HCT116 (cell line): Measurements from ENCODE around the gene KRT77. TPM values are rescaled to one million over a fixed set of nuclear protein-coding genes. Genes with fewer than 3 reads are reported as not detected.

ENCODE experiments used
- ATAC-seq: fragments of 200-7000 bp; cut with Tn5 transposase; 2 replicates; pipeline ENCODE4 v1.9.1; 2020; ENCODE audit warnings: mild to moderate bottlenecking, moderate library complexity
- BruUV-seq: library from RNA; stranded (reverse); fragments of 400-500 nt; replicated peaks from 2 replicates; lab custom pipeline; 2021; lab: Mats Ljungman, UMichigan
- CTCF ChIA-PET: fragments of 300-600 bp; sonication (Branson Sonifier 250); formaldehyde crosslinking; loops from one replicate; lab custom pipeline; 2021; ENCODE audit warnings: antibody characterized with exemption; lab: Charles Lee
- POLR2A ChIA-PET: fragments of 300-600, 350-600 bp; sonication (Branson Sonifier 250); formaldehyde crosslinking; loops from one replicate; lab custom pipeline; 2021; ENCODE audit warnings: antibody characterized with exemption; lab: Charles Lee
- RAD21 ChIA-PET, 2 experiments: fragments of 300-600 bp; sonication (Branson Sonifier 250); formaldehyde crosslinking; loops; one replicate each; lab custom pipeline; 2023; ENCODE audit warnings: low total read pairs in 2 of 2; ENCODE audit not compliant: uncharacterized antibody in 2 of 2, unreplicated experiment in 2 of 2, low non-redundant PET in 1 of 2; lab: Charles Lee
- DNase-seq: peaks from one replicate; pipeline ENCODE4 v3.0.0-alpha.2; 2010; ENCODE audit warnings: low read depth, low spot score
- H2AFZ ChIP-seq: fragments of 200-600 bp; shearing (Covaris generic), sonication (generic); 2 replicates; pipeline ENCODE4 v1.6.1; 2017; ENCODE audit warnings: low read depth, mixed run types, mixed read lengths, antibody characterized with exemption, low read length; ENCODE audit not compliant: poor library complexity, severe bottlenecking
- H3K27ac ChIP-seq: 2 replicates; pipeline ENCODE4 v1.5.1; 2012; ENCODE audit warnings: low read depth, low read length
- H3K27me3 ChIP-seq: fragments of 200-600 bp; sonication (generic); 2 replicates; pipeline ENCODE4 v1.6.1; 2016; ENCODE audit warnings: mixed run types, low read length, mixed read lengths; ENCODE audit not compliant: insufficient read depth
- H3K36me3 ChIP-seq, 2 experiments: fragments of 200-500 bp in 1 of 2; fragments of 200-600 bp in 1 of 2; sonication (Bioruptor generic) in 1 of 2; sonication (generic) in 1 of 2; 2 replicates each; pipeline versions ENCODE4 v1.5.1 to v1.6.1; 2014 to 2016; ENCODE audit warnings: low read length in 2 of 2, inconsistent platforms in 1 of 2, mixed read lengths in 1 of 2, mixed run types in 1 of 2; ENCODE audit not compliant: insufficient read depth in 2 of 2, control insufficient read depth in 1 of 2
- H3K4me1 ChIP-seq, 2 experiments: fragments of 200-600 bp in 1 of 2; sonication (generic) in 1 of 2; 2 replicates each; pipeline versions ENCODE4 v1.5.1 to v1.6.1; 2012 to 2017; ENCODE audit warnings: low read length in 2 of 2, inconsistent platforms in 1 of 2, mild to moderate bottlenecking in 1 of 2, mixed read lengths in 1 of 2, mixed run types in 1 of 2, moderate library complexity in 1 of 2; ENCODE audit not compliant: insufficient read depth in 2 of 2, control insufficient read depth in 1 of 2
- H3K4me2 ChIP-seq: fragments of 200-600 bp; sonication (generic); 2 replicates; pipeline ENCODE4 v1.6.1; 2017; ENCODE audit warnings: mixed run types, low read length, mixed read lengths
- H3K4me3 ChIP-seq, 2 experiments: fragments of 200-600 bp in 1 of 2; sonication (generic) in 1 of 2; replicated peaks in 1 of 2; 2 replicates each; pipeline ENCODE4 v1.5.1; 2011 to 2016; ENCODE audit warnings: low read length in 2 of 2, control low read depth in 1 of 2, low read depth in 1 of 2, mild to moderate bottlenecking in 1 of 2, mixed read lengths in 1 of 2, mixed run types in 1 of 2
- H3K79me2 ChIP-seq: fragments of 200-600 bp; sonication (generic); 2 replicates; pipeline ENCODE4 v1.6.1; 2017; ENCODE audit warnings: mild to moderate bottlenecking, mixed run types, low read length, moderate library complexity, mixed read lengths; ENCODE audit not compliant: insufficient read depth
- H3K9ac ChIP-seq: fragments of 200-600 bp; sonication (generic); 2 replicates; pipeline ENCODE4 v1.6.1; 2016; ENCODE audit warnings: low read length, mixed read lengths
- H3K9me2 ChIP-seq: fragments of 200-600 bp; sonication (generic), shearing (Covaris generic); 2 replicates; pipeline ENCODE4 v1.6.1; 2017; ENCODE audit warnings: mixed run types, mild to moderate bottlenecking, moderate library complexity; ENCODE audit not compliant: insufficient read depth
- H3K9me3 ChIP-seq, 2 experiments: fragments of 200-500 bp in 1 of 2; fragments of 200-600 bp in 1 of 2; sonication (Bioruptor generic) in 1 of 2; sonication (generic) in 1 of 2; 2 replicates each; pipeline ENCODE4 v1.6.1; 2014 to 2017; ENCODE audit warnings: low read length in 2 of 2, mixed read lengths in 2 of 2, inconsistent platforms in 1 of 2, low read depth in 1 of 2, mild to moderate bottlenecking in 1 of 2, mixed run types in 1 of 2, moderate library complexity in 1 of 2; ENCODE audit not compliant: control insufficient read depth in 1 of 2, insufficient read depth in 1 of 2
- H4K20me1 ChIP-seq: fragments of 200-600 bp; sonication (generic), shearing (Covaris generic); 2 replicates; pipeline ENCODE4 v1.6.1; 2017; ENCODE audit warnings: mixed run types, mild to moderate bottlenecking, moderate library complexity; ENCODE audit not compliant: insufficient read depth
- EZH2 ChIP-seq: fragments of 200-600 bp; sonication (generic); IDR thresholded peaks from 2 replicates; pipeline ENCODE4 v1.6.1; 2017; ENCODE audit warnings: antibody characterized with exemption, mixed run types
- FOSL1 ChIP-seq: IDR thresholded peaks from 2 replicates; pipeline ENCODE4 v1.6.1; 2012; ENCODE audit warnings: low read depth
- JUND ChIP-seq: IDR thresholded peaks from 2 replicates; pipeline ENCODE4 v1.6.1; 2012
- POLR2A ChIP-seq: IDR thresholded peaks from 2 replicates; pipeline ENCODE4 v1.7.0; 2011; ENCODE audit warnings: borderline replicate concordance; ENCODE audit not compliant: insufficient read depth, insufficient read length; ENCODE audit errors: extremely low read depth
- SIN3A ChIP-seq: IDR thresholded peaks from 2 replicates; pipeline ENCODE4 v1.6.1; 2012; ENCODE audit warnings: low read depth
- SRF ChIP-seq: IDR thresholded peaks from 2 replicates; pipeline ENCODE4 v1.6.1; 2012; ENCODE audit warnings: low read depth
- YY1 ChIP-seq: IDR thresholded peaks from 2 replicates; pipeline ENCODE4 v1.6.1; 2011; ENCODE audit warnings: low read length, low read depth, moderate library complexity, mild to moderate bottlenecking; ENCODE audit not compliant: insufficient replicate concordance; ENCODE audit errors: extremely low read depth
- ZFX ChIP-seq: fragments of 450-650 bp; IDR thresholded peaks from 2 replicates; pipeline ENCODE4 v1.6.1; 2017
- ZNF274 ChIP-seq: fragments of 200-500 bp; sonication (Bioruptor generic); IDR thresholded peaks from 2 replicates; pipeline ENCODE4 v1.6.1; 2014; ENCODE audit warnings: mild to moderate bottlenecking, low read depth, low read length, inconsistent platforms
- intact Hi-C: fragments of 100-400 bp; cut with micrococcal nuclease; formaldehyde crosslinking; loops from 2 replicates; pipeline ENCODE4 v1.10.0; 2022
- total RNA-seq: library from RNA; stranded (reverse); gene quantifications from one replicate; pipeline ENCODE4 v1.2.1, GENCODE V29; 2021; ENCODE audit not compliant: unreplicated experiment
- TF ChIP-seq, protein P1 (sequence below), 3 experiments: fragments of 200-600 bp in 1 of 3; sonication (generic) in 1 of 3; IDR thresholded peaks in 2 of 3; conservative IDR thresholded peaks in 1 of 3; 2 replicates each; pipeline ENCODE4 v1.5.1; 2012 to 2017; ENCODE audit warnings: low read depth in 2 of 3, low read length in 2 of 3, antibody characterized with exemption in 1 of 3, borderline replicate concordance in 1 of 3, control low read depth in 1 of 3, mild to moderate bottlenecking in 1 of 3, mixed read lengths in 1 of 3, mixed run types in 1 of 3, moderate library complexity in 1 of 3; ENCODE audit not compliant: insufficient read depth in 1 of 3
- TF ChIP-seq, protein P2 (sequence below): IDR thresholded peaks from 2 replicates; pipeline ENCODE4 v1.6.1; 2011; ENCODE audit warnings: mild to moderate bottlenecking, low read length, moderate library complexity; ENCODE audit not compliant: insufficient replicate concordance; ENCODE audit errors: extremely low read depth

The KRT77 gene
- total RNA-seq, 1 experiment from 2014 or later, result not detected

DNA sequence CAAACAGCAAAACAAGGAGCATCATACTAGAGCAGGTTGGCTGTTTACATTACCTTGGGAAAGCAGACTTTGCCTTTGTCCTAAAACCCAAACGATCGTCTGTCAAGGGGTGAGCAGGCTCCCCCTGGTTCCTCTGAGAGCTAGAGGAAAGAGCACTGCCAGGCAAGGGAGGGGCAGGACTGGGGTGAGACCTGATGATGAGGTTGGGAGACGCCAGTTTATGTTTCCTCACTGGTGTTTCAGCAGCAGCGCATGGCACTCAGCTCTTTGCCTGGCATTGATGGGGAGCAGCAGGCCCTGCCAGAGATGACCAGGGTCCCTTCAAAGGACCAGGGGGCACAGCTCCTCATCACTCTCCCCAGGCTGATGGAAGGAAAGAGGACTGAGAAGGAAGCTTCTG lies 43.4 kb downstream of the KRT77 start:
- H3K4me2 ChIP-seq, result no peak overlapping the region
- no peaks in the 10 kb centered on the region for H3K9me3 ChIP-seq
- H2AFZ ChIP-seq, result no peak overlapping the region
- TF ChIP-seq SRF, result no peak
- TF ChIP-seq, protein P1, sequence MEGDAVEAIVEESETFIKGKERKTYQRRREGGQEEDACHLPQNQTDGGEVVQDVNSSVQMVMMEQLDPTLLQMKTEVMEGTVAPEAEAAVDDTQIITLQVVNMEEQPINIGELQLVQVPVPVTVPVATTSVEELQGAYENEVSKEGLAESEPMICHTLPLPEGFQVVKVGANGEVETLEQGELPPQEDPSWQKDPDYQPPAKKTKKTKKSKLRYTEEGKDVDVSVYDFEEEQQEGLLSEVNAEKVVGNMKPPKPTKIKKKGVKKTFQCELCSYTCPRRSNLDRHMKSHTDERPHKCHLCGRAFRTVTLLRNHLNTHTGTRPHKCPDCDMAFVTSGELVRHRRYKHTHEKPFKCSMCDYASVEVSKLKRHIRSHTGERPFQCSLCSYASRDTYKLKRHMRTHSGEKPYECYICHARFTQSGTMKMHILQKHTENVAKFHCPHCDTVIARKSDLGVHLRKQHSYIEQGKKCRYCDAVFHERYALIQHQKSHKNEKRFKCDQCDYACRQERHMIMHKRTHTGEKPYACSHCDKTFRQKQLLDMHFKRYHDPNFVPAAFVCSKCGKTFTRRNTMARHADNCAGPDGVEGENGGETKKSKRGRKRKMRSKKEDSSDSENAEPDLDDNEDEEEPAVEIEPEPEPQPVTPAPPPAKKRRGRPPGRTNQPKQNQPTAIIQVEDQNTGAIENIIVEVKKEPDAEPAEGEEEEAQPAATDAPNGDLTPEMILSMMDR (IDR thresholded peaks at IDR 0.05 in 2 of 3, conservative IDR thresholded peaks at IDR 0.05 in 1 of 3; ENCODE audit: borderline replicate concordance in 1 of 3, insufficient read depth in 1 of 3, low read depth in 2 of 3, low read length in 2 of 3), result no peak
- TF ChIP-seq, all 23 proteins: peak for 0
- Histone ChIP-seq H4K20me1 (no peaks in the 10 kb centered on the region), H3K79me2 (no peaks in the 10 kb centered on the region), H3K27ac (no peak overlapping the region), H3K9ac (no peak overlapping the region), H3K9me2 (no peaks in the 10 kb centered on the region), H3K4me1 (peaks cover 12 to 18% of the 10 kb centered on the region in 2 experiments), H3K4me3 (no peak overlapping the region), H3K36me3 (no peaks in the 10 kb centered on the region), H3K27me3 (no peaks in the 10 kb centered on the region)
- ATAC-seq (no peak), DNase-seq (no peak)
- intact Hi-C loops, result no loop called here
- ChIA-PET RAD21 (no interaction called here), CTCF (no interaction called here), POLR2A (no interaction called here)
- no TSS peak for BruUV-seq

DNA sequence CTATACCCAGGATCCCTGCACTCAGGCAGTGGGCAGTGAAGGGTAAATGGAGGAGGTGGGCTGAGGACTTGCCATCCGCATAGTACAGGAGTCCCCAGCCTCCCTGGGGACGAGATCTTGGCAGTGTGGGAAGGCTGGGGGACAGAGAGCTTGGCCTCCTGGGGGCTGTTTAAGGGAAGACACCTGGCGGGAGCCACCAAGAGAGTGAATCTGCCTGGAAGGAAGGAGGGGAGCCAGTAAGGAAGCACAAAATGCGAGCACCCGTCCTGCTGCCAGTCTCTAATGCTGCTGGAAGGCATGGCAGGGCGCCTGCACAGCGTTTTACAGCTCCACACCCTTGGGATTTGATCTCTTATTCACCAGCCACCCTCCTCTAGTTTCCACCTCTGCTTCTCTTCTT lies 43.9 kb downstream of the KRT77 start:
- Histone ChIP-seq H3K79me2 (no peaks in the 10 kb centered on the region), H3K4me3 (no peak overlapping the region), H3K27me3 (0 out of 2 replicates have a peak, but pooled peaks cover under 1% of the 10 kb centered on the region), H4K20me1 (no peaks in the 10 kb centered on the region), H3K9me2 (no peaks in the 10 kb centered on the region), H3K9ac (no peak overlapping the region), H3K4me1 (peaks cover 15 to 21% of the 10 kb centered on the region in 2 experiments), H3K27ac (no peak overlapping the region), H3K4me2 (no peak overlapping the region), H2AFZ (no peak overlapping the region), H3K36me3 (no peaks in the 10 kb centered on the region), H3K9me3 (no peaks in the 10 kb centered on the region)
- CTCF ChIA-PET, result no interaction called here
- POLR2A ChIA-PET, result no interaction called here
- no peak for DNase-seq
- intact Hi-C loops, result no loop called here
- BruUV-seq, result no TSS peak
- no peak for ATAC-seq
- RAD21 ChIA-PET, result no interaction called here
- TF ChIP-seq POLR2A (no peak), EZH2 (no peak), SIN3A (no peak), FOSL1 (no peak), JUND (no peak), ZFX (no peak), ZNF274 (no peak), YY1 (no peak)
- TF ChIP-seq, protein P2, sequence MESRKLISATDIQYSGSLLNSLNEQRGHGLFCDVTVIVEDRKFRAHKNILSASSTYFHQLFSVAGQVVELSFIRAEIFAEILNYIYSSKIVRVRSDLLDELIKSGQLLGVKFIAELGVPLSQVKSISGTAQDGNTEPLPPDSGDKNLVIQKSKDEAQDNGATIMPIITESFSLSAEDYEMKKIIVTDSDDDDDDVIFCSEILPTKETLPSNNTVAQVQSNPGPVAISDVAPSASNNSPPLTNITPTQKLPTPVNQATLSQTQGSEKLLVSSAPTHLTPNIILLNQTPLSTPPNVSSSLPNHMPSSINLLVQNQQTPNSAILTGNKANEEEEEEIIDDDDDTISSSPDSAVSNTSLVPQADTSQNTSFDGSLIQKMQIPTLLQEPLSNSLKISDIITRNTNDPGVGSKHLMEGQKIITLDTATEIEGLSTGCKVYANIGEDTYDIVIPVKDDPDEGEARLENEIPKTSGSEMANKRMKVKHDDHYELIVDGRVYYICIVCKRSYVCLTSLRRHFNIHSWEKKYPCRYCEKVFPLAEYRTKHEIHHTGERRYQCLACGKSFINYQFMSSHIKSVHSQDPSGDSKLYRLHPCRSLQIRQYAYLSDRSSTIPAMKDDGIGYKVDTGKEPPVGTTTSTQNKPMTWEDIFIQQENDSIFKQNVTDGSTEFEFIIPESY, result no peak
